ENCODE measurements around the gene EIF2S1. TPM values are rescaled to one million over a fixed set of nuclear protein-coding genes. Genes with fewer than 3 reads are reported as not detected.

Gene EIF2S1
- polyA plus RNA-seq, 1 experiment, result 149 TPM

- ChIA-PET CTCF (interaction anchor here (0.6 to 2.6 kb wide), 4 partner anchors 26 to 878 kb away, joined by 5 to 12 read pairs (median 6); partner anchors contain the start of genes ATP6V1D, EIF2S1 and GPHN), POLR2A (no interaction called here)
- no peak for DNase-seq (ENCODE audit: low read depth, low spot score)
- TF ChIP-seq CTCF (IDR thresholded peaks at IDR 0.05; ENCODE audit: low read depth, low read length), result no peak
- Histone ChIP-seq H3K27ac (ENCODE audit: low read depth, low read length) (no peak overlapping the region), H3K9me3 (ENCODE audit: control insufficient read depth, insufficient read depth, low read length) (no peaks in the 10 kb centered on the region), H3K27me3 (ENCODE audit: control insufficient read depth, insufficient read depth, low read length) (no peaks in the 10 kb centered on the region), H3K4me3 (ENCODE audit: low read depth, low read length) (no peak overlapping the region)
Observed at GRCh38 chr14:67385618-67386017, 25.5 kb downstream of the EIF2S1 start.

DNA sequence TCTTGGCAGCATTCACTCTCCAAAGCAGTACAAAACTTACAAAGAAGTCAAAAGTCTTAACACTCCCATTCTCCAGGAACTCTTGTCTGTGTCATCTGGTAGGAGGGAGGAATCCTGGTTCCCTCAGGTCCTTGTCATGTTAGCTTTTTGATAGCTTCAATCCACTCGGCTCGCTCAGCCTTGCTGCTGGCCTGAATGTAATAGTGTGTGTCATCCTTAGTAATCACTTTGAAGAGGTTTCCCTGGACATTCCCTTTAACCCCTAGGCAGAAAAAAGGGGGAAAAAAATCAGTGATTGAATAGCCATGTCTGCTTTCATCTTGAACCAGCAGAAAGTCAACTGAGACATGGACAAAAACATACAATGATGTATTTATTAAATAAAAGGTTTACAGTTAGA, 27.1 kb downstream of the EIF2S1 start:
- Histone ChIP-seq H3K27me3 (ENCODE audit: control insufficient read depth, insufficient read depth, low read length) (no peaks in the 10 kb centered on the region), H3K9me3 (ENCODE audit: control insufficient read depth, insufficient read depth, low read length) (no peaks in the 10 kb centered on the region), H3K27ac (ENCODE audit: low read depth, low read length) (no peak overlapping the region), H3K4me3 (ENCODE audit: low read depth, low read length) (no peak overlapping the region)
- ChIA-PET POLR2A (interaction anchor here (0.5 kb wide), 1 partner anchor 9 kb away, joined by 6 read pairs; no protein-coding TSS in a partner anchor), CTCF (interaction anchor here (2.2 to 2.6 kb wide), 2 partner anchors 27 to 40 kb away, joined by 7 to 12 read pairs; partner anchors contain the start of genes ATP6V1D and EIF2S1)
- TF ChIP-seq CTCF (IDR thresholded peaks at IDR 0.05; ENCODE audit: low read depth, low read length), result no peak
- no peak for DNase-seq (ENCODE audit: low read depth, low spot score)

- no peak for TF ChIP-seq CTCF (IDR thresholded peaks at IDR 0.05; ENCODE audit: low read depth, low read length)
- Histone ChIP-seq H3K27ac (ENCODE audit: low read depth, low read length) (no peak overlapping the region), H3K9me3 (ENCODE audit: control insufficient read depth, insufficient read depth, low read length) (no peaks in the 10 kb centered on the region), H3K27me3 (ENCODE audit: control insufficient read depth, insufficient read depth, low read length) (no peaks in the 10 kb centered on the region), H3K4me3 (ENCODE audit: low read depth, low read length) (no peak overlapping the region)
- ChIA-PET POLR2A (no interaction called here), CTCF (interaction anchor here (2.2 kb wide), 1 partner anchor 29 kb away, joined by 6 read pairs; the partner anchor contains the start of genes ATP6V1D and EIF2S1)
- no peak for DNase-seq (ENCODE audit: low read depth, low spot score)
Observed at GRCh38 chr14:67389275-67389674, 29.1 kb downstream of the EIF2S1 start.

GRCh38 chr14:67389811-67390534, 29.8 kb downstream of the EIF2S1 start:
- POLR2A ChIA-PET, result no interaction called here
- DNase-seq (ENCODE audit: low read depth, low spot score), result no peak
- H3K4me3 ChIP-seq (ENCODE audit: low read depth, low read length), result no peak overlapping the region
- no peaks in the 10 kb centered on the region for H3K27me3 ChIP-seq (ENCODE audit: control insufficient read depth, insufficient read depth, low read length)
- no peak overlapping the region for H3K27ac ChIP-seq (ENCODE audit: low read depth, low read length)
- no peaks in the 10 kb centered on the region for H3K9me3 ChIP-seq (ENCODE audit: control insufficient read depth, insufficient read depth, low read length)
- CTCF ChIA-PET, result interaction anchor here (0.7 to 2.2 kb wide), 2 partner anchors 30 to 414 kb away, joined by 6 read pairs; partner anchors contain the start of genes ATP6V1D and EIF2S1
- TF ChIP-seq CTCF (IDR thresholded peaks at IDR 0.05; ENCODE audit: low read depth, low read length), result no peak

- CTCF ChIA-PET, result interaction anchor here (2.2 kb wide), 1 partner anchor 31 kb away, joined by 6 read pairs; the partner anchor contains the start of genes ATP6V1D and EIF2S1
- Histone ChIP-seq H3K4me3 (ENCODE audit: low read depth, low read length) (no peak overlapping the region), H3K27ac (ENCODE audit: low read depth, low read length) (no peak overlapping the region), H3K27me3 (ENCODE audit: control insufficient read depth, insufficient read depth, low read length) (no peaks in the 10 kb centered on the region), H3K9me3 (ENCODE audit: control insufficient read depth, insufficient read depth, low read length) (no peaks in the 10 kb centered on the region)
- POLR2A ChIA-PET, result no interaction called here
- TF ChIP-seq CTCF (IDR thresholded peaks at IDR 0.05; ENCODE audit: low read depth, low read length), result no peak
- DNase-seq (ENCODE audit: low read depth, low spot score), result no peak
Observed at GRCh38 chr14:67391268-67391667, 31.1 kb downstream of the EIF2S1 start.

All from AG04450 (cell line).